Suprapubic skin (tissue), 4 donors: ENCODE results near the gene OR9A4. TPM values are rescaled to one million over a fixed set of nuclear protein-coding genes. Genes with fewer than 3 reads are reported as not detected.

ENCODE experiments used
- DNase-seq, 2 donors: peaks; one replicate each; pipeline ENCODE4 v3.0.0-alpha.2; 2019; ENCODE audit warnings: low spot score in 2 of 2
- H3K27ac ChIP-seq: fragments of 200-600 bp; sonication (generic); one replicate; pipeline ENCODE4 v1.5.1; 2019
- H3K27me3 ChIP-seq: fragments of 200-600 bp; sonication (generic); one replicate; pipeline ENCODE4 v1.5.1; 2019
- H3K36me3 ChIP-seq: fragments of 200-600 bp; sonication (generic); one replicate; pipeline ENCODE4 v1.5.1; 2019
- H3K4me1 ChIP-seq: fragments of 200-600 bp; sonication (generic); one replicate; pipeline ENCODE4 v1.5.1; 2019
- H3K4me3 ChIP-seq: fragments of 200-600 bp; sonication (generic); one replicate; pipeline ENCODE4 v1.5.1; 2019; ENCODE audit warnings: mild to moderate bottlenecking
- H3K9me3 ChIP-seq: fragments of 200-600 bp; sonication (generic); one replicate; pipeline ENCODE4 v1.5.1; 2019
- EP300 ChIP-seq: sonication (generic); formaldehyde crosslinking; IDR thresholded peaks from one replicate; pipeline ENCODE4 v1.6.1; 2017; ENCODE audit warnings: antibody characterized with exemption
- POLR2A ChIP-seq, 2 donors: fragments of 450-650 bp; IDR thresholded peaks; one replicate each; pipeline ENCODE4 v1.6.1; 2017; ENCODE audit warnings: antibody characterized with exemption in 2 of 2, mild to moderate bottlenecking in 2 of 2, moderate library complexity in 2 of 2
- POLR2AphosphoS5 ChIP-seq, 3 donors: sonication (generic); formaldehyde crosslinking; IDR thresholded peaks; one replicate each; pipeline ENCODE4 v1.6.1; 2017; ENCODE audit warnings: antibody characterized with exemption in 3 of 3
- WGBS: methylation state at CpG from one replicate; pipeline ENCODE4 v1.1.5; 2018; 5-methylcytosine and 5-hydroxymethylcytosine counted together
- total RNA-seq, 4 donors: library from RNA; depleted of rRNA; stranded (reverse); fragments of >200 nt; gene quantifications; one replicate each; pipeline ENCODE4 v1.1.0, GENCODE V29; 2016
- TF ChIP-seq, protein P1 (sequence below), 2 donors: fragments of 200-600 bp in 1 of 2; fragments of 450-650 bp in 1 of 2; sonication (generic) in 1 of 2; IDR thresholded peaks; one replicate each; pipeline ENCODE4 v1.5.1; 2016 to 2019; ENCODE audit warnings: antibody characterized with exemption in 2 of 2, mild to moderate bottlenecking in 1 of 2, moderate library complexity in 1 of 2

OR9A4 gene
- total RNA-seq, 4 donors from 2014 or later: not detected

DNA sequence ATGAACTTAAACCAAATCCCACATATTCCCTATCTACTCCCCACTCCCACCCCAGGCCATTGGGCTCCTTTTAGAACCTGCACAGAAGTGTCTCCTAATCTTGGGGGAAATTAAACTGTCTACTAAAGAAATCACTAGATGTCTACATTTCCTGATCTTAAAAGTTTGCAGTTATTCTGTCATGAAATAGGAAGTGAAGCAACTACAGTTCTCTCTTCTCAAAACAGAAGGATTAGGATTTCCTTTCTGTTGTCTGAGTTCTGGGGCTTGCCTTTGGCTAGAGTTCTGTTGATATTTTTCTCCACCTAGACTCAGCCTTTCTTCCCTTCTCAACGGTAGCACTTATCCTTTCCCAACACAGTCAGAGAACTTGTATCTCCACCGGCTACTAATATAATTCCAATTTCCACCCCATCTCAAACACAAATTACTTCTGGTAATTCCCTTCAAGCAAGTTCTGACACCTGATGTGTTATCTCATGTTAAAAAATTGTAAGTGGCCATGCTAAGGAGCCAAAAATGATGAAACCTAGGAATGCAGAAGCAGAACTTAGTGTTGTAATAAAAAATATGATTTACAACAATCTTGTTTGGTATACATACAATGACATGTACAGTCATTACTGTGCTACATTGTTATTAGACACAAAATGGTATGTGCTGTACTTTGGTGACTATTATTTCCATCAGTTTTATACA is 12.1 kb downstream of the OR9A4 start:
- H3K27me3 ChIP-seq: no peaks in the 10 kb centered on the region
- H3K4me1 ChIP-seq: no peaks in the 10 kb centered on the region
- no peak overlapping the region for H3K27ac ChIP-seq
- TF ChIP-seq, protein P1, sequence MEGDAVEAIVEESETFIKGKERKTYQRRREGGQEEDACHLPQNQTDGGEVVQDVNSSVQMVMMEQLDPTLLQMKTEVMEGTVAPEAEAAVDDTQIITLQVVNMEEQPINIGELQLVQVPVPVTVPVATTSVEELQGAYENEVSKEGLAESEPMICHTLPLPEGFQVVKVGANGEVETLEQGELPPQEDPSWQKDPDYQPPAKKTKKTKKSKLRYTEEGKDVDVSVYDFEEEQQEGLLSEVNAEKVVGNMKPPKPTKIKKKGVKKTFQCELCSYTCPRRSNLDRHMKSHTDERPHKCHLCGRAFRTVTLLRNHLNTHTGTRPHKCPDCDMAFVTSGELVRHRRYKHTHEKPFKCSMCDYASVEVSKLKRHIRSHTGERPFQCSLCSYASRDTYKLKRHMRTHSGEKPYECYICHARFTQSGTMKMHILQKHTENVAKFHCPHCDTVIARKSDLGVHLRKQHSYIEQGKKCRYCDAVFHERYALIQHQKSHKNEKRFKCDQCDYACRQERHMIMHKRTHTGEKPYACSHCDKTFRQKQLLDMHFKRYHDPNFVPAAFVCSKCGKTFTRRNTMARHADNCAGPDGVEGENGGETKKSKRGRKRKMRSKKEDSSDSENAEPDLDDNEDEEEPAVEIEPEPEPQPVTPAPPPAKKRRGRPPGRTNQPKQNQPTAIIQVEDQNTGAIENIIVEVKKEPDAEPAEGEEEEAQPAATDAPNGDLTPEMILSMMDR (IDR thresholded peaks at IDR 0.05): no peak
- TF ChIP-seq EP300: no peak
- TF ChIP-seq POLR2AphosphoS5 (IDR thresholded peaks at IDR 0.05): no peak
- TF ChIP-seq POLR2A (IDR thresholded peaks at IDR 0.05): no peak
- H3K9me3 ChIP-seq: no peaks in the 10 kb centered on the region
- H3K4me3 ChIP-seq: no peak overlapping the region
- 46% methylated on average over 2 of the region's 2 CpGs for WGBS
- no peaks in the 10 kb centered on the region for H3K36me3 ChIP-seq
- DNase-seq: no peak

DNA sequence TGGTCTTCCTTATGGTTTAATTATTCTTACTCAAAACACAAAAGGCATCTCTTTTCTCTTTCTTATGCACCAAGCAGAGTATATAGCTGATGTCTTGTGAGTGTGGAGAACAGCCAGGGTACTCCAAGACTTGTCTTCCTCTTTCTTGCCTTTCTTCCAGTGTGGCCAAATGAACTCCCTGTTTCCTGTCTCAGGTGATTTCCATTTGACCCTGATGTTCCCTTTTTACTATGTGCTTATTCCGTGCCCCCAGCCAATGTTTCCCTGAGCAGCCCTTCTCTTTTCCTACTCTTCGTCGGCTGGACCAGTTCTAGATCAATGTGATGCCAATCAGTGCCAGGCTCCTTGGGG is 12.6 kb downstream of the OR9A4 start:
- no peaks in the 10 kb centered on the region for H3K36me3 ChIP-seq
- no peak overlapping the region for H3K4me3 ChIP-seq
- WGBS: 84% methylated on average over 3 of the region's 3 CpGs
- no peak for DNase-seq
- no peaks in the 10 kb centered on the region for H3K4me1 ChIP-seq
- H3K9me3 ChIP-seq: no peaks in the 10 kb centered on the region
- H3K27me3 ChIP-seq: no peaks in the 10 kb centered on the region
- TF ChIP-seq, protein P1 (IDR thresholded peaks at IDR 0.05): no peak
- TF ChIP-seq POLR2A (IDR thresholded peaks at IDR 0.05) (no peak), EP300 (no peak), POLR2AphosphoS5 (IDR thresholded peaks at IDR 0.05) (no peak)
- H3K27ac ChIP-seq: no peak overlapping the region

DNA sequence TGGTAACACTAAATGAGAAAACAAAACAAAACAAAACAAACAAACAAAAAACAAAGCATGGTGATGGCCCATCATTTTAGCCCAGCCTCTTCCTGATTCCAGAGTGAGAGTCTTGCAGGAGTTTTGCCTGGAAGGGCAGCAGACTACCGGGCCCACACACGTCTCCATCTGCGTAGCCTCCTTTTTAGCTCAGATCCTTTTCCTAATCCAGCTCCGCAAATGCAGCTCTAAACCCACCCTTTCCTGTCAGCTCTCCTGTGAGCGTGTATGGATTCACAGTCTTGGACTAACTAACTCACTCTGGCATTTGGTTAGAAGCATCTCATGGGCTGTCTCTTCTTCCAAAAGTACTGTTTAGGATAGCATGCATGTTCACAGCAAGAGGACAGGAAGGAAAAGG is 14.0 kb downstream of the OR9A4 start:
- Histone ChIP-seq H3K27ac (no peak overlapping the region), H3K4me3 (no peak overlapping the region), H3K27me3 (no peaks in the 10 kb centered on the region), H3K9me3 (no peaks in the 10 kb centered on the region), H3K36me3 (no peaks in the 10 kb centered on the region), H3K4me1 (no peaks in the 10 kb centered on the region)
- no peak for DNase-seq
- 81% methylated on average over 5 of the region's 5 CpGs for WGBS
- TF ChIP-seq EP300 (no peak), POLR2A (IDR thresholded peaks at IDR 0.05) (no peak), POLR2AphosphoS5 (IDR thresholded peaks at IDR 0.05) (no peak)
- TF ChIP-seq, protein P1 (IDR thresholded peaks at IDR 0.05): no peak

DNA sequence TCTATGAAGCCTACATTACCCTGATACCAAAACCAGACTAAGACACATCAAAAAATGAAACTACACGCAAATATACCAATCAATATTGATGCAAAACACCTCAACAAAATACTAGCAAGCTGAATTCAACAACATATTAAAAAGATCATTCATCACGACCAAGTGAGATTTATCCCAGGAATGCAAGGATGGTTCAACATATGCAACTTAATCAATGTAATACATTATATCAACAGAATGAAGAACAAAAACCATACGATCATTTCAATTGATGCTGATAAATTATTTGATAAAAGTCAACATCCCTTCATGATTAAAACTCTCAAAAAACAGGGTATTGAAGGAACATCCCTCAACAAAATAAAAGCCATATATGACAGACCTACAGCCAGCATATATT is 24.9 kb downstream of the OR9A4 start:
- Histone ChIP-seq H3K27me3 (no peaks in the 10 kb centered on the region), H3K4me1 (no peaks in the 10 kb centered on the region), H3K4me3 (no peak overlapping the region), H3K9me3 (peaks cover 6% of the 10 kb centered on the region), H3K27ac (no peak overlapping the region), H3K36me3 (no peaks in the 10 kb centered on the region)
- WGBS: 92% methylated on average over 3 of the region's 3 CpGs
- no peak for DNase-seq
- TF ChIP-seq EP300 (no peak), POLR2A (IDR thresholded peaks at IDR 0.05) (no peak), POLR2AphosphoS5 (IDR thresholded peaks at IDR 0.05) (no peak)
- TF ChIP-seq, protein P1 (IDR thresholded peaks at IDR 0.05): no peak

DNA sequence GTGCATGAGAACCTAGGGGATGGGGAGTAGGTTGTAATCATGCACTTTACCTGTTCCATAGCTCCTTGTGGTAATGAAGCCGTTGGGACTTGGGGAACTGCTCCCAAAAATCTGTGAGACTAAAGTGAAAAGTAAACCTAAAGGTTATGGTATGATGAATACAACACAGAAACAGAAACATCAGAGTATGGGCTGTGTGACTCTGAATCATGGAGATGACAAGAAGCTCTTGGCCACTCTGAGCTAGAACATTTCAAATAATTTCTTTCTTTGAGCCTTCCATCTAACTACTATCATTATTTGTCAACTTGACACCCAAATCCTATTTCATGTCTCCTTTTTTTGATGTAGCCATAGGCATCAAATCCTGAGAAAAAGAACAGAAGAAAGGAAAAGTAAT is 27.6 kb downstream of the OR9A4 start:
- H3K4me1 ChIP-seq: no peaks in the 10 kb centered on the region
- no peak overlapping the region for H3K4me3 ChIP-seq
- H3K9me3 ChIP-seq: peaks cover 6% of the 10 kb centered on the region
- 67% methylated on average over 1 of the region's 1 CpG for WGBS
- TF ChIP-seq, protein P1 (IDR thresholded peaks at IDR 0.05): no peak
- TF ChIP-seq POLR2AphosphoS5 (IDR thresholded peaks at IDR 0.05) (no peak), EP300 (no peak), POLR2A (IDR thresholded peaks at IDR 0.05) (no peak)
- DNase-seq: no peak
- no peaks in the 10 kb centered on the region for H3K36me3 ChIP-seq
- no peak overlapping the region for H3K27ac ChIP-seq
- no peaks in the 10 kb centered on the region for H3K27me3 ChIP-seq
